H9 (cell line): ENCODE data around the gene LAMC1. TPM values are rescaled to one million over a fixed set of nuclear protein-coding genes. Genes with fewer than 3 reads are reported as not detected.
"Not testable (repeated sequence)": the region's sequence is repeated elsewhere in the genome, so short reads cannot be mapped to it uniquely, and the experiment has no call there.

Experiments used
- DNase-seq: peaks from one replicate; pipeline ENCODE4 v3.0.0-alpha.2; 2017
- H2AFZ ChIP-seq: one replicate; pipeline ENCODE4 v1.6.1; 2013; ENCODE audit warnings: mild to moderate bottlenecking, low read length, control low read depth, moderate library complexity
- H2AK5ac ChIP-seq: 2 replicates; pipeline ENCODE4 v1.6.1; 2013; ENCODE audit warnings: low read length, control low read depth, mixed read lengths; ENCODE audit not compliant: insufficient read length
- H2BK120ac ChIP-seq: one replicate; pipeline ENCODE4 v1.6.1; 2013; ENCODE audit warnings: low read depth, mild to moderate bottlenecking, low read length, control low read depth, inconsistent platforms; ENCODE audit not compliant: poor library complexity, severe bottlenecking
- H2BK12ac ChIP-seq: 2 replicates; pipeline ENCODE4 v1.6.1; 2013; ENCODE audit warnings: low read length, control low read depth, mixed read lengths, low read depth; ENCODE audit not compliant: insufficient read length
- H2BK15ac ChIP-seq: 2 replicates; pipeline ENCODE4 v1.6.1; 2013; ENCODE audit warnings: low read depth, low read length, control low read depth
- H2BK20ac ChIP-seq: one replicate; pipeline ENCODE4 v1.6.1; 2013; ENCODE audit warnings: low read depth, mild to moderate bottlenecking, low read length, control low read depth, inconsistent platforms; ENCODE audit not compliant: poor library complexity, severe bottlenecking
- H2BK5ac ChIP-seq: 2 replicates; pipeline ENCODE4 v1.6.1; 2013; ENCODE audit warnings: low read length, control low read depth, mixed read lengths; ENCODE audit not compliant: insufficient read length
- H3K14ac ChIP-seq: 2 replicates; pipeline ENCODE4 v1.6.1; 2013; ENCODE audit warnings: low read length, control low read depth; ENCODE audit not compliant: insufficient read depth
- H3K18ac ChIP-seq: 2 replicates; pipeline ENCODE4 v1.6.1; 2013; ENCODE audit warnings: low read depth, mild to moderate bottlenecking, mixed read lengths, low read length, control low read depth; ENCODE audit not compliant: insufficient read length
- H3K23ac ChIP-seq: 2 replicates; pipeline ENCODE4 v1.6.1; 2013; ENCODE audit warnings: low read length, control low read depth, mixed read lengths, low read depth; ENCODE audit not compliant: insufficient read length
- H3K23me2 ChIP-seq: 2 replicates; pipeline ENCODE4 v1.6.1; 2013; ENCODE audit warnings: low read depth, mild to moderate bottlenecking, mixed read lengths, low read length, control low read depth; ENCODE audit not compliant: insufficient read length, poor library complexity, severe bottlenecking
- H3K27ac ChIP-seq: 2 replicates; pipeline ENCODE4 v1.5.1; 2013; ENCODE audit warnings: low read length, control low read depth, mixed read lengths, low read depth; ENCODE audit not compliant: insufficient read length
- H3K27me3 ChIP-seq: 2 replicates; pipeline ENCODE4 v1.6.1; 2013; ENCODE audit warnings: low read length, control low read depth, inconsistent platforms; ENCODE audit not compliant: insufficient read depth
- H3K4ac ChIP-seq: 2 replicates; pipeline ENCODE4 v1.6.1; 2013; ENCODE audit warnings: low read depth, mild to moderate bottlenecking, control low read depth, inconsistent platforms, low read length, moderate library complexity
- H3K4me1 ChIP-seq: 2 replicates; pipeline ENCODE4 v1.6.1; 2013; ENCODE audit warnings: low read length, control low read depth, inconsistent platforms; ENCODE audit not compliant: insufficient read depth
- H3K4me2 ChIP-seq: 2 replicates; pipeline ENCODE4 v1.6.1; 2013; ENCODE audit warnings: low read length, control low read depth, mixed read lengths; ENCODE audit not compliant: insufficient read length, insufficient read depth
- H3K56ac ChIP-seq: 2 replicates; pipeline ENCODE4 v1.6.1; 2013; ENCODE audit warnings: low read depth, mild to moderate bottlenecking, mixed read lengths, low read length, control low read depth; ENCODE audit not compliant: insufficient read length
- H3K79me1 ChIP-seq: 2 replicates; pipeline ENCODE4 v1.6.1; 2013; ENCODE audit warnings: low read depth, mild to moderate bottlenecking, moderate library complexity, low read length, control low read depth, inconsistent platforms; ENCODE audit not compliant: insufficient read depth, poor library complexity, severe bottlenecking
- H3K79me2 ChIP-seq: 2 replicates; pipeline ENCODE4 v1.6.1; 2013; ENCODE audit warnings: low read length, control low read depth, inconsistent platforms; ENCODE audit not compliant: insufficient read depth
- H3K9ac ChIP-seq: 2 replicates; pipeline ENCODE4 v1.6.1; 2013; ENCODE audit warnings: low read length, control low read depth, mixed read lengths; ENCODE audit not compliant: insufficient read length; ENCODE audit errors: extremely low read depth
- H3K9me3 ChIP-seq: one replicate; pipeline ENCODE4 v1.6.1; 2013; ENCODE audit warnings: low read depth, low read length, inconsistent platforms; ENCODE audit not compliant: control insufficient read depth
- H3T11ph ChIP-seq: one replicate; pipeline ENCODE4 v1.6.1; 2013; ENCODE audit warnings: mild to moderate bottlenecking, low read length, control low read depth, inconsistent platforms
- H4K20me1 ChIP-seq: one replicate; pipeline ENCODE4 v1.6.1; 2013; ENCODE audit not compliant: control insufficient read depth, insufficient read length, insufficient read depth
- H4K5ac ChIP-seq: 2 replicates; pipeline ENCODE4 v1.6.1; 2013; ENCODE audit warnings: low read depth, mild to moderate bottlenecking, mixed read lengths, low read length, control low read depth; ENCODE audit not compliant: insufficient read length
- H4K8ac ChIP-seq: replicated peaks from 2 replicates; pipeline ENCODE4 v1.6.1; 2013; ENCODE audit warnings: low read length, control low read depth, mixed read lengths, low read depth; ENCODE audit not compliant: insufficient read length
- H4K91ac ChIP-seq: 2 replicates; pipeline ENCODE4 v1.6.1; 2013; ENCODE audit warnings: low read depth, mild to moderate bottlenecking, moderate library complexity, mixed read lengths, low read length, control low read depth; ENCODE audit not compliant: insufficient read length
- H3K27ac Mint-ChIP-seq, 3 experiments: 2 replicates in 2 of 3; 3 replicates in 1 of 3; pipeline ENCODE4 v1.8.0; 2020 to 2021; ENCODE audit warnings: mixed read lengths in 3 of 3, mild to moderate bottlenecking in 1 of 3, moderate library complexity in 1 of 3
- H3K27me3 Mint-ChIP-seq: 2 replicates; pipeline ENCODE4 v1.8.0; 2021; ENCODE audit warnings: low read depth, mild to moderate bottlenecking, moderate library complexity, mixed read lengths
- H3K36me3 Mint-ChIP-seq, 3 experiments: 2 replicates in 2 of 3; 3 replicates in 1 of 3; pipeline ENCODE4 v1.8.0; 2020 to 2021; ENCODE audit warnings: low read depth in 3 of 3, mixed read lengths in 3 of 3; ENCODE audit not compliant: insufficient read depth in 1 of 3
- H3K4me1 Mint-ChIP-seq, 2 experiments: 2 replicates each; pipeline ENCODE4 v1.8.0; 2020; ENCODE audit warnings: mixed read lengths in 2 of 2
- H3K4me3 Mint-ChIP-seq, 2 experiments: 2 replicates in 1 of 2; 3 replicates in 1 of 2; pipeline ENCODE4 v1.8.0; 2020 to 2021; ENCODE audit warnings: mild to moderate bottlenecking in 2 of 2, mixed read lengths in 2 of 2, moderate library complexity in 1 of 2
- H3K9me3 Mint-ChIP-seq, 2 experiments: 2 replicates in 1 of 2; 3 replicates in 1 of 2; pipeline ENCODE4 v1.8.0; 2020; ENCODE audit warnings: mild to moderate bottlenecking in 2 of 2, mixed read lengths in 2 of 2, moderate library complexity in 1 of 2
- WGBS: extraction: QIAGEN DNeasy Blood & Tissue Kit; methylation state at CpG from one replicate; pipeline ENCODE4 v1.1.7; 2013; ENCODE audit warnings: missing lambda C conversion rate, low lambda C conversion rate, mixed read lengths; ENCODE audit not compliant: insufficient read length; ENCODE audit errors: extremely low coverage; 5-methylcytosine and 5-hydroxymethylcytosine counted together
- total RNA-seq: library from RNA; stranded (reverse); gene quantifications from 2 replicates; pipeline ENCODE4 v1.2.1, GENCODE V29; 2021
- TF ChIP-seq, protein P1 (sequence below): fragments of 200-600 bp; sonication (generic); conservative IDR thresholded peaks from 3 replicates; pipeline ENCODE4 v1.8.0; 2021; ENCODE audit warnings: antibody characterized with exemption, mild to moderate bottlenecking

Gene LAMC1
- total RNA-seq, 1 experiment from 2014 or later: 96.2 TPM

DNA sequence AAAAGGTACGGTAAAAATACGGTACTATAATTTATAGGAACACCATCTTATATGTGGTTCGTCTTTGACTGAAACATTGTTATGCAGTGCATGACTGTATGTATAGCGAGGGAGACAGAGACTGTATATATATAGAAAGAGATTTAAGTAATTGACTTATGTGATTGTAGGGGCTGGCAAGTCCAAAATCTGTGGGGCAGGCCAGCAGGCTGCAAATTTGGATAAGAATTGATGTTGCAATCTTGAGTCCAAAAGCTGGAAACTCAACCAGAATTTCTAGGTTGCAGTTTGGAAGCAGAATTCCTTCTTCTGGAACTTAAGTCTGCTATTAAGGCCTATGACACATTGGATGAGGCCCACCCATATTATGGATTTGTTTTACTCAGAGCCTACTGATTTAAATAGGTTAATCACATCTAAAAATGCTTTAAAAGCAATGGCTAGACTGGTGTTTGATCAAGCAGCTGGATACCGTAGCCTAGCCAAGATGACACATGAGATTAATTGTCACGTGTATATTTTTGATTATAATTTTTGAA is 42.0 kb downstream of the LAMC1 start:
- no peak overlapping the region for H3K4me3 Mint-ChIP-seq
- H3K36me3 Mint-ChIP-seq: peaks cover 2 to 5% (median 3%) of the 10 kb centered on the region in 3 experiments; a peak in 6 of 7 replicates
- H3K27me3 Mint-ChIP-seq: no peaks in the 10 kb centered on the region
- TF ChIP-seq, protein P1, sequence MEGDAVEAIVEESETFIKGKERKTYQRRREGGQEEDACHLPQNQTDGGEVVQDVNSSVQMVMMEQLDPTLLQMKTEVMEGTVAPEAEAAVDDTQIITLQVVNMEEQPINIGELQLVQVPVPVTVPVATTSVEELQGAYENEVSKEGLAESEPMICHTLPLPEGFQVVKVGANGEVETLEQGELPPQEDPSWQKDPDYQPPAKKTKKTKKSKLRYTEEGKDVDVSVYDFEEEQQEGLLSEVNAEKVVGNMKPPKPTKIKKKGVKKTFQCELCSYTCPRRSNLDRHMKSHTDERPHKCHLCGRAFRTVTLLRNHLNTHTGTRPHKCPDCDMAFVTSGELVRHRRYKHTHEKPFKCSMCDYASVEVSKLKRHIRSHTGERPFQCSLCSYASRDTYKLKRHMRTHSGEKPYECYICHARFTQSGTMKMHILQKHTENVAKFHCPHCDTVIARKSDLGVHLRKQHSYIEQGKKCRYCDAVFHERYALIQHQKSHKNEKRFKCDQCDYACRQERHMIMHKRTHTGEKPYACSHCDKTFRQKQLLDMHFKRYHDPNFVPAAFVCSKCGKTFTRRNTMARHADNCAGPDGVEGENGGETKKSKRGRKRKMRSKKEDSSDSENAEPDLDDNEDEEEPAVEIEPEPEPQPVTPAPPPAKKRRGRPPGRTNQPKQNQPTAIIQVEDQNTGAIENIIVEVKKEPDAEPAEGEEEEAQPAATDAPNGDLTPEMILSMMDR: no peak
- no peak overlapping the region for H3K14ac ChIP-seq
- no peak overlapping the region for H3K4me2 ChIP-seq
- H3K27ac ChIP-seq: no peak overlapping the region
- no peak overlapping the region for H2BK120ac ChIP-seq
- no peak overlapping the region for H2BK20ac ChIP-seq
- no peak overlapping the region for H4K8ac ChIP-seq
- no CpG with 5 or more reads among the region's 6 CpGs for WGBS
- H3K4me1 Mint-ChIP-seq: peaks cover under 1 to 6% of the 10 kb centered on the region in 2 experiments; a peak in 2 of 4 replicates
- peaks cover 2% of the 10 kb centered on the region; the same call in 1 of the 2 replicates for H3K79me2 ChIP-seq
- H3K9ac ChIP-seq: no peak overlapping the region
- no peak overlapping the region for H4K91ac ChIP-seq
- no peak overlapping the region for H2BK5ac ChIP-seq
- no peak overlapping the region for H3K27ac Mint-ChIP-seq
- no peak overlapping the region for H3K23ac ChIP-seq
- no peak overlapping the region for H2BK12ac ChIP-seq
- DNase-seq: no peak
- H3K79me1 ChIP-seq: peaks cover 1% of the 10 kb centered on the region
- H3K4me1 ChIP-seq: no peaks in the 10 kb centered on the region; the same call in 1 of the 2 replicates
- H3K56ac ChIP-seq: no peak overlapping the region
- H3K18ac ChIP-seq: no peak overlapping the region
- H3T11ph ChIP-seq: no peak overlapping the region
- H3K9me3 ChIP-seq: no peaks in the 10 kb centered on the region
- no peak overlapping the region for H2AFZ ChIP-seq
- no peak overlapping the region for H4K5ac ChIP-seq
- H2AK5ac ChIP-seq: no peak overlapping the region
- no peak overlapping the region for H2BK15ac ChIP-seq
- H3K9me3 Mint-ChIP-seq: peaks cover 2 to 6% of the 10 kb centered on the region in 2 experiments; a peak in 3 of 5 replicates
- no peak overlapping the region for H3K4ac ChIP-seq
- no peaks in the 10 kb centered on the region for H4K20me1 ChIP-seq
- H3K27me3 ChIP-seq: no peaks in the 10 kb centered on the region
- no peaks in the 10 kb centered on the region for H3K23me2 ChIP-seq

DNA sequence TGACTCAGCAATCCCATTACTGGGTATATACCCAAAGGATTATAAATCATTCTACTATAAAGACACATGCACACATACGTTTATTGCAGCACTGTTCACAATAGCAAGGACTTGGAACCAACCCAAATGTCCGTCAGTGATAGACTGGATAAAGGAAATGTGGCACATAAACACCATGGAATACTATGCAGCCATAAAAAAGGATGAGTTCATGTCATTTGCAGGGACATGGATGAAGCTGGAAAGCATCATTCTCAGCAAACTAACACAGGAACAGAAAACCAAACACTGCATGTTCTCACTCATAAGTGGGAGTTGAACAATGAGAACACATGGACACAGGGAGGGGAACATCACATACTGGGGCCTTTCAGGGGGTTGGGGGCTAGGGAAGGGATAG is 43.2 kb downstream of the LAMC1 start:
- not testable (repeated sequence) for H3K27ac ChIP-seq, H3K27me3 ChIP-seq, H4K8ac ChIP-seq, H3K4ac ChIP-seq, H4K20me1 ChIP-seq, H3K4me1 ChIP-seq, H3K9me3 Mint-ChIP-seq, H4K5ac ChIP-seq, H2BK5ac ChIP-seq, H3K27ac Mint-ChIP-seq, H3K18ac ChIP-seq, H3K56ac ChIP-seq, H3K14ac ChIP-seq, H4K91ac ChIP-seq, H3T11ph ChIP-seq, H3K27me3 Mint-ChIP-seq, H2BK120ac ChIP-seq, H3K4me3 Mint-ChIP-seq, H3K9ac ChIP-seq, H2BK12ac ChIP-seq, H3K23ac ChIP-seq, H3K36me3 Mint-ChIP-seq, H2BK15ac ChIP-seq, H2AFZ ChIP-seq, H2BK20ac ChIP-seq, H3K79me1 ChIP-seq, DNase-seq, H3K9me3 ChIP-seq, H2AK5ac ChIP-seq, H3K79me2 ChIP-seq, H3K4me2 ChIP-seq, H3K23me2 ChIP-seq
- H3K4me1 Mint-ChIP-seq: peaks cover 10 to 16% of the 10 kb centered on the region in 2 experiments
- WGBS: no CpG with 5 or more reads among the region's 2 CpGs
